ENCODE data around the gene RNF41.

Gene RNF41

DNA sequence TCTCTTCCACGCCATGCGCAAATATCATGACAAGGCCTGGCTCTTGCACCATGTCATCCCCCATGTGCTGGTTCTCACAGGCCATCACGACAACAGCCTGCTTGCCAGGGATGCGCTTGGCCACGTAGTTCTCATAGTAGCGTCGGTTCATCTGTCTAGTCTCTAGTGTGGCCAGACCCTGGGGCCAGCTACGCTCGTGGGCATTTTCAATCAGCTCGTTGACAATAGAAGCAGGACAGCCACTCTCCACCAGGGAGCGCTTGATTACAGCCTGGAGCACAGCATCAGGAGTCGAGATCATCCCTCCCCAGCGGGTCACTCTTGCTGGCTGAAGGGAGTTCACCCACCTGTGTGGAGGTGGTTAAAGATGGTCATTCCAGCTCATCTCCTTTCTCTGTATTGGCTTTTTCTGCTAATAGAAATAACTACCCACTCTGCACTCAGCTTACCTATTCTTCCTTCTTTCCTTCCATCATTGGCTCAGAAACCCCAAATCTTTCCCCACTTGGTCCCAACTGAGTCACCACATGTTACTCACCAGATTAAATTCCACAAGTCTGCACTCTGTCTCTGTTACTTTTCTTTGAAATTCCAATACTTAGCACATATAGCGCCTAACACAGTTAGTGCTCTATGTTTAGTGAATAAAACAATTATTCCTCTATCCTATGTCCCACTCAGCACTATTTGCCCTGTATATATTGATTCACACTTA is 15.1 kb downstream of the RNF41 start (continued):
- TF ChIP-seq, protein P1, sequence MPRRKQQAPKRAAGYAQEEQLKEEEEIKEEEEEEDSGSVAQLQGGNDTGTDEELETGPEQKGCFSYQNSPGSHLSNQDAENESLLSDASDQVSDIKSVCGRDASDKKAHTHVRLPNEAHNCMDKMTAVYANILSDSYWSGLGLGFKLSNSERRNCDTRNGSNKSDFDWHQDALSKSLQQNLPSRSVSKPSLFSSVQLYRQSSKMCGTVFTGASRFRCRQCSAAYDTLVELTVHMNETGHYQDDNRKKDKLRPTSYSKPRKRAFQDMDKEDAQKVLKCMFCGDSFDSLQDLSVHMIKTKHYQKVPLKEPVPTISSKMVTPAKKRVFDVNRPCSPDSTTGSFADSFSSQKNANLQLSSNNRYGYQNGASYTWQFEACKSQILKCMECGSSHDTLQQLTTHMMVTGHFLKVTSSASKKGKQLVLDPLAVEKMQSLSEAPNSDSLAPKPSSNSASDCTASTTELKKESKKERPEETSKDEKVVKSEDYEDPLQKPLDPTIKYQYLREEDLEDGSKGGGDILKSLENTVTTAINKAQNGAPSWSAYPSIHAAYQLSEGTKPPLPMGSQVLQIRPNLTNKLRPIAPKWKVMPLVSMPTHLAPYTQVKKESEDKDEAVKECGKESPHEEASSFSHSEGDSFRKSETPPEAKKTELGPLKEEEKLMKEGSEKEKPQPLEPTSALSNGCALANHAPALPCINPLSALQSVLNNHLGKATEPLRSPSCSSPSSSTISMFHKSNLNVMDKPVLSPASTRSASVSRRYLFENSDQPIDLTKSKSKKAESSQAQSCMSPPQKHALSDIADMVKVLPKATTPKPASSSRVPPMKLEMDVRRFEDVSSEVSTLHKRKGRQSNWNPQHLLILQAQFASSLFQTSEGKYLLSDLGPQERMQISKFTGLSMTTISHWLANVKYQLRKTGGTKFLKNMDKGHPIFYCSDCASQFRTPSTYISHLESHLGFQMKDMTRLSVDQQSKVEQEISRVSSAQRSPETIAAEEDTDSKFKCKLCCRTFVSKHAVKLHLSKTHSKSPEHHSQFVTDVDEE (CRISPR knock-in tag; IDR thresholded peaks at IDR 0.05): no peak

DNA sequence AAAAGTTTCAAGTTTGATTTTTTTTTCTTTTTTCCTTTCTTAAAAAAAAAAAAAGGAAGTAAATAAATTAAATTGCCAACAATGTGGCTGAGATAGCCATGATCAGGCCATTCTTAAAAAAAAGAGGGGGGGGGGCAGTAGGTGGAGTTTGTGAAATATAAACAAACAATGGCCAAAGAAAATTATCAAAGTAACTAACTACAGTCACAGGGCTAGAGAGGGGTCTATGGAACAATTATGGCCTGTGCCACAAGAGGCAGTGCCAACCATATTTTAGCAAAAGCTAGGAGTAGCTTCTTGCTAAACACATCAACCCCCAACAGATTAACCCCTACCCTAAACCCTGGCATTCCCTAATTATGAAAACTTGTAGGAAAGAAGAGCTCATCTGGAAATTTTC is 16.3 kb downstream of the RNF41 start:
- no peak for TF ChIP-seq OSR1 (CRISPR knock-in tag; IDR thresholded peaks at IDR 0.05)
- no peak for TF ChIP-seq BACH2 (CRISPR knock-in tag; IDR thresholded peaks at IDR 0.05; ENCODE audit: borderline replicate concordance)
- TF ChIP-seq ZC3H10 (CRISPR knock-in tag; IDR thresholded peaks at IDR 0.05): no peak
- TF ChIP-seq, protein P2, sequence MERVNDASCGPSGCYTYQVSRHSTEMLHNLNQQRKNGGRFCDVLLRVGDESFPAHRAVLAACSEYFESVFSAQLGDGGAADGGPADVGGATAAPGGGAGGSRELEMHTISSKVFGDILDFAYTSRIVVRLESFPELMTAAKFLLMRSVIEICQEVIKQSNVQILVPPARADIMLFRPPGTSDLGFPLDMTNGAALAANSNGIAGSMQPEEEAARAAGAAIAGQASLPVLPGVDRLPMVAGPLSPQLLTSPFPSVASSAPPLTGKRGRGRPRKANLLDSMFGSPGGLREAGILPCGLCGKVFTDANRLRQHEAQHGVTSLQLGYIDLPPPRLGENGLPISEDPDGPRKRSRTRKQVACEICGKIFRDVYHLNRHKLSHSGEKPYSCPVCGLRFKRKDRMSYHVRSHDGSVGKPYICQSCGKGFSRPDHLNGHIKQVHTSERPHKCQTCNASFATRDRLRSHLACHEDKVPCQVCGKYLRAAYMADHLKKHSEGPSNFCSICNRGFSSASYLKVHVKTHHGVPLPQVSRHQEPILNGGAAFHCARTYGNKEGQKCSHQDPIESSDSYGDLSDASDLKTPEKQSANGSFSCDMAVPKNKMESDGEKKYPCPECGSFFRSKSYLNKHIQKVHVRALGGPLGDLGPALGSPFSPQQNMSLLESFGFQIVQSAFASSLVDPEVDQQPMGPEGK (CRISPR knock-in tag; IDR thresholded peaks at IDR 0.05; ENCODE audit: borderline replicate concordance): no peak
- TF ChIP-seq, protein P3, sequence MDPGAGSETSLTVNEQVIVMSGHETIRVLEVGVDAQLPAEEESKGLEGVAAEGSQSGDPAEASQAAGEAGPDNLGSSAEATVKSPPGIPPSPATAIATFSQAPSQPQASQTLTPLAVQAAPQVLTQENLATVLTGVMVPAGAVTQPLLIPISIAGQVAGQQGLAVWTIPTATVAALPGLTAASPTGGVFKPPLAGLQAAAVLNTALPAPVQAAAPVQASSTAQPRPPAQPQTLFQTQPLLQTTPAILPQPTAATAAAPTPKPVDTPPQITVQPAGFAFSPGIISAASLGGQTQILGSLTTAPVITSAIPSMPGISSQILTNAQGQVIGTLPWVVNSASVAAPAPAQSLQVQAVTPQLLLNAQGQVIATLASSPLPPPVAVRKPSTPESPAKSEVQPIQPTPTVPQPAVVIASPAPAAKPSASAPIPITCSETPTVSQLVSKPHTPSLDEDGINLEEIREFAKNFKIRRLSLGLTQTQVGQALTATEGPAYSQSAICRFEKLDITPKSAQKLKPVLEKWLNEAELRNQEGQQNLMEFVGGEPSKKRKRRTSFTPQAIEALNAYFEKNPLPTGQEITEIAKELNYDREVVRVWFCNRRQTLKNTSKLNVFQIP (CRISPR knock-in tag; IDR thresholded peaks at IDR 0.05; ENCODE audit: borderline replicate concordance, low read depth): no peak
- TF ChIP-seq PPARA (CRISPR knock-in tag; IDR thresholded peaks at IDR 0.05; ENCODE audit: borderline replicate concordance): no peak
- TF ChIP-seq ARNTL (CRISPR knock-in tag; IDR thresholded peaks at IDR 0.05; ENCODE audit: borderline replicate concordance, low read depth): no peak
- no peak for TF ChIP-seq TOX (CRISPR knock-in tag; IDR thresholded peaks at IDR 0.05; ENCODE audit: borderline replicate concordance)
- TF ChIP-seq, protein P4, sequence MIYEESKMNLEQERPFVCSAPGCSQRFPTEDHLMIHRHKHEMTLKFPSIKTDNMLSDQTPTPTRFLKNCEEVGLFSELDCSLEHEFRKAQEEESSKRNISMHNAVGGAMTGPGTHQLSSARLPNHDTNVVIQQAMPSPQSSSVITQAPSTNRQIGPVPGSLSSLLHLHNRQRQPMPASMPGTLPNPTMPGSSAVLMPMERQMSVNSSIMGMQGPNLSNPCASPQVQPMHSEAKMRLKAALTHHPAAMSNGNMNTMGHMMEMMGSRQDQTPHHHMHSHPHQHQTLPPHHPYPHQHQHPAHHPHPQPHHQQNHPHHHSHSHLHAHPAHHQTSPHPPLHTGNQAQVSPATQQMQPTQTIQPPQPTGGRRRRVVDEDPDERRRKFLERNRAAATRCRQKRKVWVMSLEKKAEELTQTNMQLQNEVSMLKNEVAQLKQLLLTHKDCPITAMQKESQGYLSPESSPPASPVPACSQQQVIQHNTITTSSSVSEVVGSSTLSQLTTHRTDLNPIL (CRISPR knock-in tag; IDR thresholded peaks at IDR 0.05; ENCODE audit: low read depth): no peak
- TF ChIP-seq ZFP3 (CRISPR knock-in tag; IDR thresholded peaks at IDR 0.05): no peak
- TF ChIP-seq SNAI2 (CRISPR knock-in tag; IDR thresholded peaks at IDR 0.05): no peak
- no peak for TF ChIP-seq ZNF70 (CRISPR knock-in tag; IDR thresholded peaks at IDR 0.05)
- TF ChIP-seq ZNF8 (CRISPR knock-in tag; IDR thresholded peaks at IDR 0.05): no peak
- TF ChIP-seq, protein P1 (CRISPR knock-in tag; IDR thresholded peaks at IDR 0.05): no peak
- peak; percentile 15; the same call in 1 of the 3 replicates for ATAC-seq

DNA sequence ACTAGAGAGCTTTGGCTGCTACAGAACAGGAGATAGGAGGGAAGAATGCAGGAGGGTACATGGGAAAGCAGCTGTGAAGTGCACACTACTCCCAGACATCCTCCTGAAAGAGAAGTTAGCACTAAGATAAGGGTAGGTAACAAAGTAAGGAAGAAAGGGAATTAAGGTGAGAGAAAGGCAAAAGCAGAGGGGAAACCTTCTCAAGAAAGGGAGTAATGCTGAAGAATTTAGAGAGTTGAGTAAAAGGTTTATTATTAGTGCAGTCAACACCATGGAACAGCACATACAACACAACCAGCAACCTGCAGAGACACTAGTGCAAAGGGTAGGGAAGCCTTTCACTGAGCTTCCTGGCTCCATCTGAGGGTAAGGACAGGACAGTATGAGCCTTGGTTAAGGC is 17.4 kb downstream of the RNF41 start:
- no peak for ATAC-seq
- TF ChIP-seq ESRRG (CRISPR knock-in tag; IDR thresholded peaks at IDR 0.05) (no peak), BACH2 (CRISPR knock-in tag; IDR thresholded peaks at IDR 0.05; ENCODE audit: borderline replicate concordance) (no peak), RARB (CRISPR knock-in tag; IDR thresholded peaks at IDR 0.05) (no peak), ZNF70 (CRISPR knock-in tag; IDR thresholded peaks at IDR 0.05) (no peak), ZC3H10 (CRISPR knock-in tag; IDR thresholded peaks at IDR 0.05) (no peak), OSR1 (CRISPR knock-in tag; IDR thresholded peaks at IDR 0.05) (no peak), PPARA (CRISPR knock-in tag; IDR thresholded peaks at IDR 0.05; ENCODE audit: borderline replicate concordance) (no peak), CSDC2 (CRISPR knock-in tag; IDR thresholded peaks at IDR 0.05) (no peak), ZFP30 (CRISPR knock-in tag; IDR thresholded peaks at IDR 0.05) (no peak), ARNTL (CRISPR knock-in tag; IDR thresholded peaks at IDR 0.05; ENCODE audit: borderline replicate concordance, low read depth) (no peak), ZFP3 (CRISPR knock-in tag; IDR thresholded peaks at IDR 0.05) (no peak), ISL1 (CRISPR knock-in tag; IDR thresholded peaks at IDR 0.05) (no peak)
- TF ChIP-seq, protein P1 (CRISPR knock-in tag; IDR thresholded peaks at IDR 0.05): no peak
- TF ChIP-seq, protein P4 (CRISPR knock-in tag; IDR thresholded peaks at IDR 0.05; ENCODE audit: low read depth): no peak
